OCI-LY1 (cell line): ENCODE results near the gene SOSTDC1.

ENCODE experiments used
- CTCF ChIP-seq: fragments of 200-600 bp; sonication (generic), shearing (Covaris generic); IDR thresholded peaks from 2 replicates; pipeline ENCODE4 v1.5.1; 2017; ENCODE audit warnings: mild to moderate bottlenecking, antibody characterized with exemption, low read length, moderate library complexity, mixed read lengths
- EZH2 ChIP-seq: fragments of 200-600 bp; sonication (generic), shearing (Covaris generic); IDR thresholded peaks from 2 replicates; pipeline ENCODE4 v1.8.0; 2017; ENCODE audit warnings: borderline replicate concordance, mixed run types, mild to moderate bottlenecking, antibody characterized with exemption, low read length, moderate library complexity, mixed read lengths

GRCh38 chr7:16422917-16423316, 42.6 kb downstream of the SOSTDC1 start:
- TF ChIP-seq EZH2 (no peak), CTCF (no peak; the same call in 1 of the 2 replicates)
